GM18951 (cell line): ENCODE results near the gene TTC1.
"Not testable (repeated sequence)": the region's sequence is repeated elsewhere in the genome, so short reads cannot be mapped to it uniquely, and the experiment has no call there.

ENCODE experiments used
- POLR2A ChIP-seq: IDR thresholded peaks from 4 replicates; pipeline ENCODE4 v1.6.1; 2011; ENCODE audit warnings: mild to moderate bottlenecking; ENCODE audit not compliant: insufficient read length, insufficient read depth; ENCODE audit errors: extremely low read depth
- in situ Hi-C: fragments of 300-500 bp; cut with MboI; formaldehyde crosslinking; loops from one replicate; pipeline ENCODE4 v1.12.0; 2022; ENCODE audit warnings: low sequenced_read_pairs, mixed read lengths, inconsistent platforms; ENCODE audit not compliant: unreplicated experiment

Gene TTC1

GRCh38 chr5:160064995-160065614 is 56.2 kb downstream of the TTC1 start:
- TF ChIP-seq POLR2A: no peak
- in situ Hi-C loops: no loop called here

DNA sequence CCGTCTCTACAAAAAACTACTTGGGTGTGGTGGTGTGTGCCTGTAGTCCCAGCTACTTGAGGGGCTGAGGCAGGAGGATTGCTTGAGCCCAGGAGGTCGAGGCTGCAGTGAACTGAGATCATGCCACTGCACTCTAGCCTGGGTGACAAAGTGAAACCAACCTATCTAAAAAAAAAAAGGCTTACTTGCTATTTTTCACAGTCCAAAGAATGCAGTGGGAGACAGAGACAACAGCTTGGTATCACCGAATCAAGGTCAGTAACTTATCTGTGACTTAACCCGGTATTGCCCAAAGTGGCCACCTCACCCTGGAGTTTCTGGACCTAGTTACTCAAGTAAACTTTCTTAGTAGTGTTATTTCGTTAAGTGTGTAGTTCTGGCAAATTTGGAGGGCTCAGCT is 60.2 kb downstream of the TTC1 start:
- in situ Hi-C loops: not testable (repeated sequence)

DNA sequence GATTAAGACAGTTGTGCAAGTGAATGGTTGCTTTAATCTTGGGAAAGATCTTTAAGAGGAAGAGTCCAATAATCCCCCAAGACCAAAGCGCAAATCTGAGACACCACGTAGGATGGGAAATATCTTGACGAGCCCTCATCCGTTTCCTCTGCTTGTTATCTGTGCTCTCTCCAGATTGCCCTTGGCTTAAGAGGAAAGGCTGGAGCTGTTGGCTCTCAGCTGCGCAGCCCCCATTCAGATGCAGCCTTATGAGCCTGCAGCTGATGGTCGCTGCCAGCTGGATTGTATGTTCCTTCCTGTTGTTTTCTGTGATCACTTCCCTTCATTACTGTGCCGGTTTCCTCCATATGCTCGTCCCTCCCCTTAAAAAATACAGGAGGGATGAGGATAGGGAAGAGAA is 62.6 kb downstream of the TTC1 start:
- in situ Hi-C loops: no loop called here
- TF ChIP-seq POLR2A: no peak

DNA sequence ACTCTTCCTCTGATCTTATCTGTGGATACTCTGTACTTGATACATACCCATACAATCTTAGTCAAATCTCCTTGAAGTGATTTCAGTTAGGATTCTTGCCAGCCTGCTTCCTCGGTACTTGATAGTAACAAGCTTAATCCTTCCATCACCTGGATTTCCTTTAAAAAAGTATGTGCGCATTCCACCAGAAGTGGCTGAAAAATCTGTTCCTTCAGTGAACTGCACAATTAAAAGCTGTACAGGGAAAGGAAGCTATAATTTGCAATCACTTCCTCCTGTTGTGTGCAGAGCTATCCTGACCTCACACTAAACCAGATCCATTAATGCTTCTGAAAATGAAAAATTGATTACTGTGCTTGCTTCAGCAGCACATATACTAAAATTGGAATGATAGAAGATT is 63.0 kb downstream of the TTC1 start:
- in situ Hi-C loops: no loop called here

GRCh38 chr5:160075073-160075472 is 66.1 kb downstream of the TTC1 start:
- no peak for TF ChIP-seq POLR2A
- in situ Hi-C loops: no loop called here

More for the DNA sequence above, 63.0 kb downstream of the TTC1 start:
- no peak for TF ChIP-seq POLR2A

DNA sequence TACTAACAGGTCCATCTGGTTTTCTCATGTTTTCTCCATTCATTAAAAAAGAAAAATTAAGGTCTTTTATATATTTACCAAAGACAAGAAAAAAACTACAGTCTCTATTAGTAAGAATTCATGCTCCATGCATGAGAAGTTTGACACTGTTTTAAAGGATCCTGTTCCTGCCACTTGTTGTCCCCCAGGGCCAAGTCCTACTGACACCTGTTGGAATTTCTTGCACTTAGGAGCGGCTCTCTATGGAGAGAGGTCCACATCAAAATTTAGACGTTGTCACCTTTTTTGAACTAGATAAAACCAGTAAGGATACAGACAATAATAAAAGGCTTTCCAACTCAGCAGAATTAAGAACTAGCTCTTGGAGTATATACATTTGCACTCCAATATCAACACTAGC is 68.1 kb downstream of the TTC1 start:
- in situ Hi-C loops: no loop called here
- TF ChIP-seq POLR2A: no peak

- in situ Hi-C loops: no loop called here
- TF ChIP-seq POLR2A: no peak
Observed at GRCh38 chr5:160079753-160080152, 70.8 kb downstream of the TTC1 start.

DNA sequence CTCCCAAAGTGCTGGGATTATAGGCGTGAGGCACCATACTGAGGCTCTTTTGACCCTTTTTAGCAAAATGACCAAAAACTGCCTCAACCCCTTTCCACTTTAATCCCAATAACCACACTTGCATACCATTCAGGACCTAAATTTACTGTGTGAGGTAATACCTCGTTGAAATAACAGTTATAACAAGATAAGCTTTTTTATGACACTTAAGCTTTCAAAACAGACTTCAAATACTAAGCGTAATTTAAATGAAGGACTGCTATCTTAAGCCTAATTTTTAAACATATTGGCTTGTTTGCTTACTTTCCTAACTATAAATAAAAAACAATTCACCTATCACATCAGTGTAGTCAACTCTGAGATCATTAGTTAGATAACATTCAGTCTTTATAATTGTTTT is 72.6 kb downstream of the TTC1 start:
- in situ Hi-C loops: no loop called here
- no peak for TF ChIP-seq POLR2A

DNA sequence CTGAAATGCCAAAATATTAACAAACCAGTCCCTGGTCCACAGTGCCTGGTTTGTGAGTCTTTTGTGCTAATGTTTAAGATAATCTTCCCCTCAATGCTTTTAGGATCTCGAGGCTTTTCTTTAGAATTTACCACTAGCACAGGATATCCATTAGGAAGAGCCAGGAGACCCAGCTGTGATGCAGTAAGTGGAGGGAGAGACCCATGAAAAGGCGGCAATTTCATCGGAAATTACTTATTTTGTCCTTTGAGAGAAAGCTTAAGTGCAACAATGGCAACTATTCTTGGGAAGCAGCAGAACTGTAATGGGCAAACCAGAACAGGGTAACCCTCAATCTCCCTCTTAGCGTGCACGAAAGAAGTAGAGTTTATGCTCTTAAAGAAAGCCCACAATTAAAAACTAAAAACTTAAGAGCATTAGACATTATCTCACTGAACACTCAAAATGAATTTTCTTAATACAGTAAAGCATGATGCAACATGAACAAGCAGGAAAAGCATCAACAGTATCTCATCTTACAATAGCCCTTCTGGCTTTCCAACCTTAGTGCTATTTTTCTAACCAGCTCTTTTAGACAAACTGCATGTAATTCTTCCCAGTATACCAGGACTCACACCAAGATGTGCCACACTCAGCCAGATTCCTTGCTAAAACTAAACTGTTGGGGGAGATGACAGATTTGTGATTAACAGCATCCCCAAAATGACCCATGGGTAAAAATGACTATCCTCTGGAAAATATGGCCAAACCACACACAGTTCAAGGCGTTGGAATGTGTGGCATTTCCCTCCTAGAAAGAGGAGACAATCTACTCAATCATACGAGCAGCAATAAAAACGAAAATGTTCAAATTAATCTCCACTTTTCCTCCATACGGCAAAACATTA is 73.9 kb downstream of the TTC1 start:
- in situ Hi-C loops: no loop called here

GRCh38 chr5:160083501-160083900 is 74.6 kb downstream of the TTC1 start:
- no peak for TF ChIP-seq POLR2A
- in situ Hi-C loops: no loop called here

More for the DNA sequence above, 73.9 kb downstream of the TTC1 start:
- TF ChIP-seq POLR2A: no peak

- TF ChIP-seq POLR2A: no peak
- in situ Hi-C loops: no loop called here
Observed at GRCh38 chr5:160084144-160084543, 75.2 kb downstream of the TTC1 start.

- in situ Hi-C loops: no loop called here
- no peak for TF ChIP-seq POLR2A
Observed at GRCh38 chr5:160087199-160087598, 78.3 kb downstream of the TTC1 start.

DNA sequence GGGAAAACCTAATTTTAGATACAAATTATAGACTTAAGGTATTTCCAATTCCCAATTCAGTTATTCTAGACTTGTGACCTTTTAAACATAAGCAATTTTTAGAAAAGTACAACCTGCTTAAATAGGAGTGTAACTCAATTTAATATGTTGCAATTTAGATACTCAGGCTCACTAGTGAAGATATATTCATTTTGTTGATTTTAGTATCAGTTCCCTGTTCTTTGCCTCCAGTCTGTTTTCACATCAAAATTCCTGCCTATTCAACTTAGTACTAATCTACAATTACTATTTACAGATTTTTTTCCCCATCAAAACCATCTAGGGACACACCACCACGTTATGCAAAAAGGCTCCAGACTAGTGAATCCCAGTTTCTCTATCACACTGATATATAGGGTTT is 79.9 kb downstream of the TTC1 start:
- in situ Hi-C loops: no loop called here
- TF ChIP-seq POLR2A: no peak

- TF ChIP-seq POLR2A: no peak
- in situ Hi-C loops: no loop called here
Observed at GRCh38 chr5:160089531-160089930, 80.6 kb downstream of the TTC1 start.
